Esophagus squamous epithelium (tissue), 5 donors: ENCODE results near the gene HECTD1. TPM values are rescaled to one million over a fixed set of nuclear protein-coding genes. Genes with fewer than 3 reads are reported as not detected.

Experiments used
- DNase-seq: peaks from one replicate; lab custom pipeline; 2025; lab: John Stamatoyannopoulos, UW
- H3K27ac ChIP-seq, 4 donors: fragments of 200-600 bp; sonication (generic); one replicate each; pipeline ENCODE4 v1.5.1; 2016 to 2019; ENCODE audit warnings: mild to moderate bottlenecking in 1 of 4
- H3K27me3 ChIP-seq, 4 donors: fragments of 200-600 bp; sonication (generic); 1 replicate in 3 of 4; 2 replicates in 1 of 4; pipeline versions ENCODE4 v1.5.1 to v1.6.0; 2017 to 2021; ENCODE audit warnings: antibody characterized with exemption in 1 of 4
- H3K36me3 ChIP-seq, 3 donors: fragments of 200-600 bp; sonication (generic); one replicate each; pipeline ENCODE4 v1.5.1; 2016 to 2019
- H3K4me1 ChIP-seq, 3 donors: fragments of 200-600 bp; sonication (generic); one replicate each; pipeline ENCODE4 v1.5.1; 2017 to 2019
- H3K4me3 ChIP-seq, 4 donors: fragments of 200-600 bp; sonication (generic); 1 replicate in 3 of 4; 2 replicates in 1 of 4; pipeline ENCODE4 v1.5.1; 2016 to 2019; ENCODE audit warnings: mild to moderate bottlenecking in 2 of 4, moderate library complexity in 1 of 4
- H3K9me3 ChIP-seq, 3 donors: fragments of 200-600 bp; sonication (generic); one replicate each; pipeline ENCODE4 v1.5.1; 2016 to 2019
- POLR2A ChIP-seq, 4 donors: fragments of 450-650 bp; IDR thresholded peaks; one replicate each; pipeline ENCODE4 v1.6.1; 2017; ENCODE audit warnings: antibody characterized with exemption in 4 of 4, mild to moderate bottlenecking in 4 of 4, moderate library complexity in 3 of 4
- WGBS, 2 donors: methylation state at CpG; one replicate each; pipeline ENCODE4 v1.1.5; 2018; 5-methylcytosine and 5-hydroxymethylcytosine counted together
- intact Hi-C: fragments of 100-400 bp; cut with DNase I; formaldehyde crosslinking; loops from one replicate; pipeline ENCODE4 v1.15.0; 2022
- total RNA-seq, 4 donors: library from RNA; depleted of rRNA; stranded (reverse); fragments of >200 nt; gene quantifications; one replicate each; pipeline ENCODE4 v1.1.0, GENCODE V29; 2016
- TF ChIP-seq, protein P1 (sequence below), 6 experiments: fragments of 450-650 bp in 4 of 6; fragments of 200-600 bp in 2 of 6; sonication (generic) in 2 of 6; IDR thresholded peaks; one replicate each; pipeline ENCODE4 v1.5.1; 2016 to 2019; ENCODE audit warnings: antibody characterized with exemption in 6 of 6, mild to moderate bottlenecking in 4 of 6, moderate library complexity in 4 of 6
- donor health status: DM: yes; HTN: yes; CAD: no.

HECTD1 gene
- total RNA-seq, 4 donors from 2014 or later: 175 to 250 (median 194) TPM

DNA sequence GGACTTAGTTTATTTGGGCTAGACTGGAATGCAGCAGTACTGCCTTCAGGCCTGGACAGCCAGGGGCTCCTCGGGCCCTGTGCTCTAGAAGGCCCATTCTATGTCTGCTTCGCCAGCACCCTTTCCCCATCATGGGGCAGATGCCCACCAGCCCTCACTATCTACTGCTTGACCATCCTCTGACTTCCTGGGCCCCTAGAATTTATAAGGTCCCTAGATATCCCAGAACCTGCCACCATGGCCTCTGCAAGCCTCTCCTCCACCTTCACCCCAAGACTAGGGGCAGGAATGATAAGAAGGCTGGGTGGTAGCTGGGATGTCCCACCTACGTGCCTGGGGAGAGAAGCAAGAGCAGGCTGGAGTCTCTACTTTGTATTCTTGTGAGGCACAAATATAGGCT lies 122.6 kb downstream of the HECTD1 start:
- DNase-seq: no peak
- H3K4me3 ChIP-seq: no peak overlapping the region
- no peaks in the 10 kb centered on the region for H3K9me3 ChIP-seq
- intact Hi-C loops: no loop called here
- no peak overlapping the region for H3K27ac ChIP-seq
- H3K36me3 ChIP-seq: peaks cover 0 to 21% (median 3%) of the 10 kb centered on the region in 3 donors
- H3K4me1 ChIP-seq: peaks cover 0 to 8% (median 4%) of the 10 kb centered on the region in 3 donors
- WGBS, 2 donors: 100% methylated on average over 3 of the region's 3 CpGs; no CpG with 5 or more reads in 1 of the 2 donors
- no peaks in the 10 kb centered on the region for H3K27me3 ChIP-seq
- TF ChIP-seq, protein P1, sequence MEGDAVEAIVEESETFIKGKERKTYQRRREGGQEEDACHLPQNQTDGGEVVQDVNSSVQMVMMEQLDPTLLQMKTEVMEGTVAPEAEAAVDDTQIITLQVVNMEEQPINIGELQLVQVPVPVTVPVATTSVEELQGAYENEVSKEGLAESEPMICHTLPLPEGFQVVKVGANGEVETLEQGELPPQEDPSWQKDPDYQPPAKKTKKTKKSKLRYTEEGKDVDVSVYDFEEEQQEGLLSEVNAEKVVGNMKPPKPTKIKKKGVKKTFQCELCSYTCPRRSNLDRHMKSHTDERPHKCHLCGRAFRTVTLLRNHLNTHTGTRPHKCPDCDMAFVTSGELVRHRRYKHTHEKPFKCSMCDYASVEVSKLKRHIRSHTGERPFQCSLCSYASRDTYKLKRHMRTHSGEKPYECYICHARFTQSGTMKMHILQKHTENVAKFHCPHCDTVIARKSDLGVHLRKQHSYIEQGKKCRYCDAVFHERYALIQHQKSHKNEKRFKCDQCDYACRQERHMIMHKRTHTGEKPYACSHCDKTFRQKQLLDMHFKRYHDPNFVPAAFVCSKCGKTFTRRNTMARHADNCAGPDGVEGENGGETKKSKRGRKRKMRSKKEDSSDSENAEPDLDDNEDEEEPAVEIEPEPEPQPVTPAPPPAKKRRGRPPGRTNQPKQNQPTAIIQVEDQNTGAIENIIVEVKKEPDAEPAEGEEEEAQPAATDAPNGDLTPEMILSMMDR (IDR thresholded peaks at IDR 0.05): no peak
- TF ChIP-seq POLR2A (IDR thresholded peaks at IDR 0.05): no peak

DNA sequence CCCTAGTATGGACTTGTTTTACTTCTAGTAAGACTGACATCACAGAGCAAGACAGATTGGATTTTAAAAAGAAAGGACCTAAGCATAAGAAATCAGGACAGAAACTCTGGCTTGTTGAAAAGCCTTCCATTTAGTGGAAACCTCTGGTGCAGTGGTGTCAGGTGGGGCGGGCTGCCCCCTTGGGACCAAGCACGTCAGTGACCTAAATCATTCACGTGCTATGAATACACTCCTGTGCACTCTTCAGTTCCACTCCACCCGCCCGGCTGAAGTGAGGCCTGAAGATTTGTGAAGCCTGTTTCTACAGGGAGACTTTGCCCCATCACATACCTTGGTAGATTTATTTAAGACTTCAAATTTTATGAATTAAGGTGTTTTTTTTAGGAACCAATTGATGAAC lies 123.2 kb downstream of the HECTD1 start:
- H3K4me1 ChIP-seq: peaks cover 0 to 8% (median 4%) of the 10 kb centered on the region in 3 donors
- intact Hi-C loops: loop anchor here (5.0 kb wide), 1 partner anchor 102 kb away; no protein-coding TSS in a partner anchor
- no peaks in the 10 kb centered on the region for H3K9me3 ChIP-seq
- DNase-seq: no peak
- peaks cover 0 to 21% (median 3%) of the 10 kb centered on the region in 3 donors for H3K36me3 ChIP-seq
- H3K27me3 ChIP-seq: no peaks in the 10 kb centered on the region
- 81 to 89% methylated on average over 5 of the region's 5 CpGs for WGBS, 2 donors
- H3K4me3 ChIP-seq: no peak overlapping the region
- no peak for TF ChIP-seq POLR2A (IDR thresholded peaks at IDR 0.05)
- TF ChIP-seq, protein P1 (IDR thresholded peaks at IDR 0.05): no peak
- H3K27ac ChIP-seq: no peak overlapping the region

DNA sequence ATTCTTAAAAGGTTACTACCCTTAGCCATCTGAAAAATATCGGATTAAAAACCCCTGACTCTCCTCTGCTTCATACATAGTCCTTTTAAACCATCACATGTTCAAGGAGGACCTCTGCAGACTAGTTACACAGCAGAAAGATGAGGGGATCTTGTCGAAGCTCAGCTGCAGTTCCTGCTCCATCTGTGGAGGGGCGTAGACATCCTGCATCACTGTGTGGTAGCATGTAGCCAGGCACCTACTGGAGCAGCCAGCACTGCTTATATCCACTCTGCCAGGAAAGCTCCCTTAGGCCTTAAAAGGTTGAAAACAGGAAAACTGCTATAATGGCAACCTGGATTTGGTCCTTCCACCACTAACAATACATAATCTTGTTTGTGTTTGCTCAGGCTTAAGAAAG lies 123.8 kb downstream of the HECTD1 start:
- Histone ChIP-seq H3K9me3 (no peaks in the 10 kb centered on the region), H3K27ac (peak overlapping the region in 1 of 4 donors; percentile 9), H3K4me1 (peaks cover 0 to 8% (median 4%) of the 10 kb centered on the region in 3 donors), H3K36me3 (peaks cover 0 to 21% (median 3%) of the 10 kb centered on the region in 3 donors), H3K27me3 (no peaks in the 10 kb centered on the region), H3K4me3 (no peak overlapping the region)
- 91 to 92% methylated on average over 2 to 3 of the region's 3 CpGs for WGBS, 2 donors
- TF ChIP-seq, protein P1 (IDR thresholded peaks at IDR 0.05): no peak
- TF ChIP-seq POLR2A (IDR thresholded peaks at IDR 0.05): no peak
- intact Hi-C loops: loop anchor here (5.0 kb wide), 1 partner anchor 101 kb away; no protein-coding TSS in a partner anchor
- DNase-seq: no peak

DNA sequence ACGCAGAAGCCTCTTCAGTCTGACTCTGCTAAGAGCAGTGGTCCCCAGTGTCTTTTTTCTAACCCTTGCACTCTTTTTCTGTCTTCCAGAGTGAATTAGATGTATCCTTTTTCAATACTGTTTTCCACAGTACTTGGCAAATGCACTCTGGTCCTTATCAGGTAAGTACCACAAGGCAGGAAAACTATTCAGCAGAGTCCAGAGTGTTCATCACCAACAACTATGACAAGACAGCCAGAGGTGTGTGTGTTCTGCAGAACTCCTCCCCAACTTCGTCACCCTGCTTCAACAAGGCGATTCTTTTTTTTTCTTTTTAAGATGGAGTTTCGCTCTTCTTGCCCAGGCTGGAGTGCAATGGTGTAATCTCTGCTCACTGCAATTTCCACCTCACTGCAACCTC lies 127.1 kb downstream of the HECTD1 start:
- intact Hi-C loops: loop anchor here (5.0 kb wide), 1 partner anchor 98 kb away; no protein-coding TSS in a partner anchor

DNA sequence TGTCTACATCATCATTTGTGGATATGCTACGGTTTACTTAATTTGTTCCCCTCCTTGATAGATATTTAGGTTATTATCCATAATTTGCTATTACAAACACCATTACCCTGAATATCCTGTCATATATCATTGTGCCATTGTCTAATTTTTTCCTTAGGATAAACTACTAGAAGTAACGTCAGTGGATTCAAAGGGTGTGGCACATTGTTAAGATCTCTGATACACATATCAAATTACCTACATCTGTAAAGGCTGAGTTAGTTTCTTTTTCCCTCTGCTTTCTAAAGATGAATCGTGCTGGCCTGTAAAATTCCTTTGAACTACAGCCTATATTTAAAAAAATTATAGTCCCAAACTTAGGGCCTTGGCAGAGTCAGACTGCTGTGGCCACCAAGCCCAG lies 127.5 kb downstream of the HECTD1 start:
- no peaks in the 10 kb centered on the region for H3K27me3 ChIP-seq
- H3K36me3 ChIP-seq: peaks cover 0 to 16% (median 3%) of the 10 kb centered on the region in 3 donors
- H3K4me3 ChIP-seq: no peak overlapping the region
- no peaks in the 10 kb centered on the region for H3K9me3 ChIP-seq
- whole genome bisulfite sequencing, 2 donors: 37 to 47% methylated on average over 3 of the region's 3 CpGs
- no peak overlapping the region for H3K27ac ChIP-seq
- peaks cover 0 to 4% (median 4%) of the 10 kb centered on the region in 3 donors for H3K4me1 ChIP-seq
- intact Hi-C loops: loop anchor here (5.0 kb wide), 1 partner anchor 98 kb away; no protein-coding TSS in a partner anchor
- DNase-seq: no peak
- TF ChIP-seq POLR2A (IDR thresholded peaks at IDR 0.05): no peak
- TF ChIP-seq, protein P1 (IDR thresholded peaks at IDR 0.05): no peak

More for the DNA sequence above, 127.1 kb downstream of the HECTD1 start:
- 85 to 92% methylated on average over 4 of the region's 4 CpGs for WGBS, 2 donors
- TF ChIP-seq, protein P1 (IDR thresholded peaks at IDR 0.05): no peak
- TF ChIP-seq POLR2A (IDR thresholded peaks at IDR 0.05): no peak
- Histone ChIP-seq H3K4me3 (no peak overlapping the region), H3K9me3 (no peaks in the 10 kb centered on the region), H3K36me3 (peaks cover 0 to 18% (median 3%) of the 10 kb centered on the region in 3 donors), H3K27ac (no peak overlapping the region), H3K27me3 (no peaks in the 10 kb centered on the region), H3K4me1 (peaks cover 0 to 4% (median 4%) of the 10 kb centered on the region in 3 donors)
- DNase-seq: no peak
